H1 (cell line): ENCODE results near the gene CNPY4. TPM values are rescaled to one million over a fixed set of nuclear protein-coding genes. Genes with fewer than 3 reads are reported as not detected.

Source experiments
- CTCF ChIA-PET: fragments of 300-600 bp; sonication (Branson Sonifier 250); formaldehyde crosslinking; loops from one replicate; lab custom pipeline; 2021; ENCODE audit not compliant: partially characterized antibody; lab: Charles Lee
- POLR2A ChIA-PET: fragments of 300-600 bp; sonication (Branson Sonifier 250); formaldehyde crosslinking; loops from one replicate; lab custom pipeline; 2021; ENCODE audit warnings: inconsistent platforms; ENCODE audit not compliant: partially characterized antibody; lab: Charles Lee
- DNase-seq, 2 experiments: peaks; one replicate each; pipeline versions ENCODE4 v3.0.0 to v3.0.0-alpha.2; 2010 to 2022; ENCODE audit warnings: low spot score in 2 of 2, low read depth in 1 of 2, mixed read lengths in 1 of 2
- FAIRE-seq: peaks from 2 replicates; lab custom pipeline; 2011; peaks lifted over from hg19 to GRCh38; lab: Jason Lieb, UNC
- H2AFZ ChIP-seq: 2 replicates; pipeline ENCODE4 v1.8.1; 2012; ENCODE audit warnings: low read length, inconsistent platforms
- H2AK5ac ChIP-seq: 2 replicates; pipeline ENCODE4 v1.6.1; 2013; ENCODE audit warnings: low read depth, low read length
- H2BK120ac ChIP-seq: replicated peaks from 2 replicates; pipeline ENCODE3; 2013; ENCODE audit warnings: low read depth, low read length, inconsistent platforms
- H2BK12ac ChIP-seq: 2 replicates; pipeline ENCODE4 v1.6.1; 2013; ENCODE audit warnings: low read depth, low read length
- H2BK15ac ChIP-seq: 2 replicates; pipeline ENCODE4 v1.6.1; 2013; ENCODE audit warnings: low read length
- H2BK20ac ChIP-seq: 2 replicates; pipeline ENCODE4 v1.6.1; 2013; ENCODE audit warnings: low read length
- H2BK5ac ChIP-seq: 2 replicates; pipeline ENCODE4 v1.6.1; 2013; ENCODE audit warnings: low read depth, low read length
- H3K14ac ChIP-seq: 2 replicates; pipeline ENCODE4 v1.6.1; 2013; ENCODE audit warnings: inconsistent platforms; ENCODE audit not compliant: insufficient read length
- H3K18ac ChIP-seq: 2 replicates; pipeline ENCODE4 v1.6.1; 2013; ENCODE audit warnings: low read length; ENCODE audit errors: extremely low read depth
- H3K23ac ChIP-seq: 2 replicates; pipeline ENCODE4 v1.6.1; 2013; ENCODE audit warnings: inconsistent platforms; ENCODE audit not compliant: insufficient read length
- H3K23me2 ChIP-seq: 2 replicates; pipeline ENCODE4 v1.6.1; 2013; ENCODE audit warnings: low read depth, low read length
- H3K27ac ChIP-seq: 2 replicates; pipeline ENCODE4 v1.6.1; 2011; ENCODE audit warnings: low read depth, low read length, inconsistent platforms
- H3K27me3 ChIP-seq, 4 experiments: replicated peaks in 1 of 4; 1 replicate in 1 of 4; 2 replicates in 3 of 4; pipeline versions ENCODE4 v1.6.1 to v1.8.1; 2011 to 2013; ENCODE audit warnings: low read length in 3 of 4, mild to moderate bottlenecking in 3 of 4, inconsistent platforms in 2 of 4, mixed read lengths in 2 of 4, moderate library complexity in 1 of 4; ENCODE audit not compliant: control insufficient read depth in 3 of 4, insufficient read depth in 3 of 4; ENCODE audit errors: extremely low read depth in 1 of 4
- H3K36me3 ChIP-seq, 4 experiments: 2 replicates each; pipeline versions ENCODE4 v1.6.1 to v1.8.1; 2011 to 2013; ENCODE audit warnings: mild to moderate bottlenecking in 4 of 4, low read length in 3 of 4, moderate library complexity in 2 of 4, control low read depth in 1 of 4, inconsistent platforms in 1 of 4; ENCODE audit not compliant: insufficient read depth in 4 of 4, control insufficient read depth in 2 of 4
- H3K4ac ChIP-seq: replicated peaks from 2 replicates; pipeline ENCODE3; 2013; ENCODE audit warnings: low read length, low read depth, mixed read lengths, inconsistent platforms; ENCODE audit not compliant: insufficient read length
- H3K4me1 ChIP-seq, 4 experiments: replicated peaks in 1 of 4; 1 replicate in 1 of 4; 2 replicates in 3 of 4; pipeline versions ENCODE4 v1.6.1 to v1.8.1; 2011 to 2013; ENCODE audit warnings: low read length in 3 of 4, inconsistent platforms in 2 of 4, mixed read lengths in 1 of 4; ENCODE audit not compliant: insufficient read depth in 4 of 4, control insufficient read depth in 3 of 4
- H3K4me2 ChIP-seq, 2 experiments: 2 replicates each; pipeline versions ENCODE4 v1.6.1 to v1.8.1; 2011 to 2013; ENCODE audit warnings: low read depth in 2 of 2, low read length in 2 of 2, control low read depth in 1 of 2, inconsistent platforms in 1 of 2, mild to moderate bottlenecking in 1 of 2; ENCODE audit not compliant: insufficient read depth in 1 of 2
- H3K4me3 ChIP-seq, 4 experiments: fragments of 200-600, 300-600 bp in 1 of 4; sonication (generic), shearing (Covaris generic), sonication (Bioruptor Twin) in 1 of 4; 2 replicates each; pipeline versions ENCODE4 v1.5.1 to v1.8.1; 2011 to 2016; ENCODE audit warnings: low read length in 4 of 4, low read depth in 3 of 4, control low read depth in 2 of 4, inconsistent platforms in 2 of 4, mild to moderate bottlenecking in 2 of 4, mixed read lengths in 1 of 4, moderate library complexity in 1 of 4; ENCODE audit not compliant: insufficient read depth in 2 of 4; ENCODE audit errors: extremely low read depth in 1 of 4
- H3K56ac ChIP-seq: replicated peaks from 2 replicates; pipeline ENCODE3; 2013; ENCODE audit warnings: low read depth, mild to moderate bottlenecking, mixed read lengths, low read length, inconsistent platforms; ENCODE audit not compliant: insufficient read length
- H3K79me1 ChIP-seq: 2 replicates; pipeline ENCODE4 v1.6.1; 2013; ENCODE audit warnings: low read depth, low read length, control low read depth
- H3K79me2 ChIP-seq, 2 experiments: 2 replicates each; pipeline versions ENCODE4 v1.6.1 to v1.8.1; 2012 to 2013; ENCODE audit warnings: low read length in 2 of 2, mild to moderate bottlenecking in 2 of 2, inconsistent platforms in 1 of 2; ENCODE audit not compliant: insufficient read depth in 2 of 2, control insufficient read depth in 1 of 2
- H3K9ac ChIP-seq, 4 experiments: replicated peaks in 1 of 4; 1 replicate in 1 of 4; 2 replicates in 3 of 4; pipeline versions ENCODE4 v1.6.1 to v1.8.1; 2011 to 2013; ENCODE audit warnings: low read depth in 3 of 4, low read length in 3 of 4, control low read depth in 2 of 4, mild to moderate bottlenecking in 2 of 4, moderate library complexity in 2 of 4, inconsistent platforms in 1 of 4; ENCODE audit errors: extremely low read depth in 1 of 4
- H3K9me3 ChIP-seq, 2 experiments: 2 replicates each; pipeline versions ENCODE4 v1.6.1 to v1.8.1; 2012 to 2013; ENCODE audit warnings: mild to moderate bottlenecking in 2 of 2, moderate library complexity in 2 of 2, control low read depth in 1 of 2, inconsistent platforms in 1 of 2, low read depth in 1 of 2, low read length in 1 of 2, mixed read lengths in 1 of 2; ENCODE audit not compliant: insufficient read depth in 2 of 2
- H4K20me1 ChIP-seq, 2 experiments: replicated peaks in 1 of 2; 2 replicates each; pipeline versions ENCODE3 to v1.8.1; 2011 to 2013; ENCODE audit warnings: inconsistent platforms in 2 of 2, low read length in 2 of 2, mild to moderate bottlenecking in 1 of 2; ENCODE audit not compliant: insufficient read depth in 2 of 2, control insufficient read depth in 1 of 2
- H4K5ac ChIP-seq: 2 replicates; pipeline ENCODE4 v1.6.1; 2013; ENCODE audit warnings: low read length, low read depth, mixed read lengths, inconsistent platforms; ENCODE audit not compliant: insufficient read length
- H4K8ac ChIP-seq: 2 replicates; pipeline ENCODE4 v1.8.0; 2013; ENCODE audit warnings: mild to moderate bottlenecking, moderate library complexity, low read length, inconsistent platforms; ENCODE audit not compliant: insufficient read depth; ENCODE audit errors: extremely low read depth
- H4K91ac ChIP-seq: replicated peaks from 2 replicates; pipeline ENCODE3; 2013; ENCODE audit warnings: low read length, mixed read lengths, inconsistent platforms; ENCODE audit not compliant: insufficient read length
- ASH2L ChIP-seq: fragments of 200-600, 300-600 bp; sonication (generic); IDR thresholded peaks from one replicate; pipeline ENCODE4 v1.7.1; 2017; ENCODE audit warnings: low read length
- ATF3 ChIP-seq: IDR thresholded peaks from 2 replicates; pipeline ENCODE4 v1.6.1; 2011; ENCODE audit warnings: low read depth, mild to moderate bottlenecking, low read length; ENCODE audit not compliant: insufficient read depth
- CBX5 ChIP-seq: fragments of 300-800, 300-1000 bp; sonication (generic); IDR thresholded peaks from 2 replicates; pipeline ENCODE4 v1.7.1; 2016; ENCODE audit warnings: antibody characterized with exemption, low read length, low read depth
- CBX8 ChIP-seq: fragments of 300-800, 300-1000 bp; sonication (generic); IDR thresholded peaks from 2 replicates; pipeline ENCODE4 v1.7.1; 2016; ENCODE audit warnings: low read depth, low read length, borderline replicate concordance
- CHD2 ChIP-seq: IDR thresholded peaks from 2 replicates; pipeline ENCODE4 v1.6.1; 2012; ENCODE audit warnings: low read length, improper control_type of control experiment
- JUN ChIP-seq: IDR thresholded peaks from 2 replicates; pipeline ENCODE4 v1.6.1; 2011; ENCODE audit warnings: low read depth, mild to moderate bottlenecking, improper control_type of control experiment, low read length
- KDM4A ChIP-seq: IDR thresholded peaks from one replicate; pipeline ENCODE4 v1.7.1; 2012; ENCODE audit warnings: low read depth, mild to moderate bottlenecking, moderate library complexity, low read length, inconsistent platforms; ENCODE audit not compliant: severe bottlenecking
- NANOG ChIP-seq: IDR thresholded peaks from 2 replicates; pipeline ENCODE4 v1.6.1; 2011; ENCODE audit warnings: low read length, low read depth, mild to moderate bottlenecking, inconsistent platforms; ENCODE audit not compliant: insufficient read depth, poor library complexity, severe bottlenecking
- RFX5 ChIP-seq: IDR thresholded peaks from 2 replicates; pipeline ENCODE4 v1.6.1; 2011; ENCODE audit warnings: low read depth, low read length, improper control_type of control experiment, borderline replicate concordance
- SP4 ChIP-seq: IDR thresholded peaks from 2 replicates; pipeline ENCODE4 v1.6.1; 2012; ENCODE audit warnings: low read length, inconsistent platforms
- ZNF274 ChIP-seq: IDR thresholded peaks from 2 replicates; pipeline ENCODE4 v1.7.0; 2012; ENCODE audit warnings: low read length, borderline replicate concordance; ENCODE audit errors: extremely low read depth
- WGBS, 2 experiments: shearing (Covaris generic) in 1 of 2; methylation state at CpG; one replicate each; pipeline versions ENCODE4 v1.1.6 to v1.1.7; 2013 to 2015; ENCODE audit warnings: low lambda C conversion rate in 2 of 2, mixed read lengths in 2 of 2, inconsistent platforms in 1 of 2, low coverage in 1 of 2, missing lambda C conversion rate in 1 of 2; ENCODE audit not compliant: insufficient replicate concordance in 2 of 2, insufficient coverage in 1 of 2, insufficient read length in 1 of 2; ENCODE audit errors: extremely low coverage in 1 of 2, missing lambda C conversion rate in 1 of 2; 5-methylcytosine and 5-hydroxymethylcytosine counted together
- polyA plus RNA-seq, 7 experiments: library from polyadenylated mRNA; depleted of rRNA in 3 of 7; stranded (reverse) in 5 of 7; unstranded in 2 of 7; fragments of >200 nt in 5 of 7; fragments of 200-250 nt in 2 of 7; gene quantifications; 1 replicate in 5 of 7; 2 replicates in 1 of 7; 4 replicates in 1 of 7; pipeline versions ENCODE4 v1.2.1 to v1.2.3, GENCODE V29; 2011 to 2013; ENCODE audit warnings: missing spikeins in 2 of 7, mixed read lengths in 2 of 7
- total RNA-seq: library from RNA; stranded (reverse); fragmentation: NEBNext Ultra II Directional; extraction: Animal tissue kit (Norgen Biotek cat#: 25700); gene quantifications from 2 replicates; pipeline ENCODE4 v1.2.1, GENCODE V29; 2021

CNPY4 gene
- total and polyA plus RNA-seq, 2 of the 8 experiments (the other 6 are each of a cell fraction or from before 2014, with no cell fraction given): 10.2 to 15.3 TPM

- no peak overlapping the region for H3K18ac ChIP-seq
- H3K27ac ChIP-seq: no peak overlapping the region
- no peak overlapping the region for H3K23ac ChIP-seq
- no peak overlapping the region for H4K5ac ChIP-seq
- H3K4me1 ChIP-seq: peaks cover 0 to 2% (median 0%) of the 10 kb centered on the region in 4 experiments; a peak in 1 of 7 replicates
- no peaks in the 10 kb centered on the region for H3K9me3 ChIP-seq
- H2BK120ac ChIP-seq: no peak overlapping the region
- no peak overlapping the region for H2AFZ ChIP-seq
- ChIA-PET CTCF (interaction anchor here (0.6 to 2.2 kb wide), 11 partner anchors 23 to 956 kb away, joined by 3 to 11 read pairs (median 4); no protein-coding TSS in a partner anchor), POLR2A (interaction anchor here (1.5 to 1.7 kb wide), 3 partner anchors 9 to 43 kb away, joined by 3 to 6 read pairs (median 4); partner anchors contain the start of gene GAL3ST4)
- no peak overlapping the region for H3K4me2 ChIP-seq
- no peaks in the 10 kb centered on the region for H3K27me3 ChIP-seq
- FAIRE-seq (no peak), DNase-seq (no peak)
- H4K20me1 ChIP-seq: no peaks in the 10 kb centered on the region
- 90% methylated on average over 13 of the region's 13 CpGs; no CpG with 5 or more reads in 1 of the 2 experiments for WGBS, 2 experiments
- no peaks in the 10 kb centered on the region for H3K23me2 ChIP-seq
- H3K36me3 ChIP-seq: no peaks in the 10 kb centered on the region
- H2BK12ac ChIP-seq: no peak overlapping the region
- no peak overlapping the region for H3K4me3 ChIP-seq
- H2BK20ac ChIP-seq: no peak overlapping the region
- no peak overlapping the region for H4K91ac ChIP-seq
- H2BK15ac ChIP-seq: no peak overlapping the region
- H3K9ac ChIP-seq: no peak overlapping the region
- no peak overlapping the region for H2BK5ac ChIP-seq
- no peaks in the 10 kb centered on the region for H3K79me1 ChIP-seq
- H3K56ac ChIP-seq: no peak overlapping the region
- no peaks in the 10 kb centered on the region for H3K79me2 ChIP-seq
- H3K14ac ChIP-seq: no peak overlapping the region
- H3K4ac ChIP-seq: no peak overlapping the region
- H2AK5ac ChIP-seq: no peak overlapping the region
- H4K8ac ChIP-seq: no peak overlapping the region
- TF ChIP-seq ATF3: no peak
- no peak for TF ChIP-seq KDM4A
- TF ChIP-seq NANOG: no peak
- TF ChIP-seq SP4: no peak
- TF ChIP-seq RFX5: no peak
- no peak for TF ChIP-seq CBX5
- no peak for TF ChIP-seq CBX8
- TF ChIP-seq JUN: no peak
- TF ChIP-seq ASH2L: no peak
- no peak for TF ChIP-seq ZNF274
- no peak for TF ChIP-seq CHD2
These were observed 18.7 kb downstream of the CNPY4 start for GRCh38 chr7:100137851-100138760.
